HG02759 (cell line): ENCODE results near the gene FBXL13.
"Not testable (repeated sequence)": the region's sequence is repeated elsewhere in the genome, so short reads cannot be mapped to it uniquely, and the experiment has no call there.

Experiments used
- ATAC-seq: cut with Tn5 transposase; IDR thresholded peaks from one replicate; pipeline ENCODE4 v1.9.1; 2021; ENCODE audit warnings: mild to moderate bottlenecking, moderate library complexity; ENCODE audit not compliant: unreplicated experiment

The FBXL13 gene

DNA sequence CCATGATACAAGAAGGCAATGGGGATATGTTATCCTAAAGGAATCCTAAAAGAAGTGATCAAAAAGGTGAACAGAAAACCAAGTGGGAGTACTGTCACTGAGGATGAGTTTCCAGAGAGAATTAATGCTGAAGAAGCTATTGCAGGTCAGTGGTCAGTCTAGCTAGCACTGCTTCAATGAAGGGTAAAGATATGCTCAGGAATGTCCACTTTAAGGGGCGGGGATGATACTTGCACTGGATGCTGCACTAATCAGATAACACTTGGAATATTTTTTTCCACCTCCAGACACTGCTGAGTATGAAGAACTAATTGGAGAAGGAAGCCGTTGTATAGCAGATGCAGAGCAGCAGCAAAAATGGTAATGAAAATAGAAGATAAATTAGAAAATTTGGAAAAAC is 86.5 kb downstream of the FBXL13 start:
- no peak for ATAC-seq

GRCh38 chr7:102985176-102985783 is 89.3 kb downstream of the FBXL13 start:
- no peak for ATAC-seq

GRCh38 chr7:102983602-102984001 is 91.0 kb downstream of the FBXL13 start:
- ATAC-seq, result no peak

GRCh38 chr7:102982235-102982634 is 92.4 kb downstream of the FBXL13 start:
- no peak for ATAC-seq

- no peak for ATAC-seq
Observed at GRCh38 chr7:102981451-102981850, 93.1 kb downstream of the FBXL13 start.

GRCh38 chr7:102979670-102980069 is 94.9 kb downstream of the FBXL13 start:
- no peak for ATAC-seq

- no peak for ATAC-seq
Observed at GRCh38 chr7:102978284-102978683, 96.3 kb downstream of the FBXL13 start.

DNA sequence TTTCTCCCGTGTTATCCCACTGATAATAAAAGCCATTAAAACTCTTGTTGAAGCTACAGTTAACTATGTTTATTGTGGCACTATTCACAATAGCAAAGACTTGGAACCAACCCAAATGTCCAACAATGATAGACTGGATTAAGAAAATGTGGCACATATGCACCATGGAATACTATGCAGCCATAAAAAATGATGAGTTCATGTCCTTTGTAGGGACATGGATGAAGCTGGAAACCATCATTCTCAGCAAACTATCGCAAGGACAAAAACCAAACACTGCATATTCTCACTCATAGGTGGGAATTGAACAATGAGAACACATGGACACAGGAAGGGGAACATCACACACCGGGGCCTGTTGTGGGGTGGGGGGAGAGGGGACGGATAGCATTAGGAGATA is 97.0 kb downstream of the FBXL13 start:
- ATAC-seq, result not testable (repeated sequence)

GRCh38 chr7:102976493-102976892 is 98.1 kb downstream of the FBXL13 start:
- no peak for ATAC-seq

- no peak for ATAC-seq
Observed at GRCh38 chr7:102975854-102976253, 98.7 kb downstream of the FBXL13 start.

DNA sequence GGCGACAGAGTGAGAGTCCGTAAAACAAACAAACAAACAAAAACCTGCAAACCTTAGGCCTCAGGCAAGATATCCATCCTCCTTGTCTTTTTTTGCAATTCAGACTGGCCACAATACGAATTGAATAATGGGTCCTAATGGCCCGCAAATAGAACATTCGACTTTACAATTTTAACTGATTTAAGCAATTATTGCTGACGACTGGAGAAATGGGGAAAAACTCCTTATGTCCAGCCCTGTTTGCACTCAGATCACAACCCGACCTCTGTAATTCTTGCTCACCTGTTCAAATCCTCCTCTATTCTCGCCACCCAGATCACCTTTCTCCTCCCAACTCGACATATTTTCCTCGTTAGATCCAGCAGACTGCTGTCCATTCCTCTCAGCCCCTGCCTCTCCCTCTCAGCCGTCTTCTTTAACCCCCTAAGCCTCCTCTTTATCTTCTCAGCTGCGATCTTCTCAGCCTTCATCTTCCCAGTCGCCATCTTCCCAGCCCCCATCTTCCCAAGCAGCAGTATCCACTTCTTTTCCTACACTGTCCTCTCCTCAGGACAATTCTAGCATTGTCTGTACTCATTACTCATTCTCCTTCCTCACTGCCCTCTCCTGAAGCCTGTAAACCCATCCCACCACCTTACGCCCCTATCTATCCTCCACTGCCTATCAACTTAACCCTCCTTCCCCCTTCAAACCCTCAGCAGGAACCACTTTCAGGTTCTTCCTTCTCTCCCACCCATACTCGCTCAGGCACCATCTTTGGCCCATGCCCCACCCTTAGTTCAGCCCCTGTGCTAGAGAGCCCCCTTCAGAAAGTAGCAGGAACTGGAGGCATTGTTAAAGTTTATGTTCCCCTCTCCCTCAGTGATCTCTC is 100.0 kb downstream of the FBXL13 start:
- ATAC-seq, result no peak

- ATAC-seq, result no peak
Observed at GRCh38 chr7:102973096-102973802, 101.3 kb downstream of the FBXL13 start.

GRCh38 chr7:102967798-102968197 is 106.8 kb downstream of the FBXL13 start:
- no peak for ATAC-seq

- no peak for ATAC-seq
Observed at GRCh38 chr7:102966465-102966864, 108.1 kb downstream of the FBXL13 start.

GRCh38 chr7:102961993-102962392 is 112.6 kb downstream of the FBXL13 start:
- ATAC-seq, result not testable (repeated sequence)

DNA sequence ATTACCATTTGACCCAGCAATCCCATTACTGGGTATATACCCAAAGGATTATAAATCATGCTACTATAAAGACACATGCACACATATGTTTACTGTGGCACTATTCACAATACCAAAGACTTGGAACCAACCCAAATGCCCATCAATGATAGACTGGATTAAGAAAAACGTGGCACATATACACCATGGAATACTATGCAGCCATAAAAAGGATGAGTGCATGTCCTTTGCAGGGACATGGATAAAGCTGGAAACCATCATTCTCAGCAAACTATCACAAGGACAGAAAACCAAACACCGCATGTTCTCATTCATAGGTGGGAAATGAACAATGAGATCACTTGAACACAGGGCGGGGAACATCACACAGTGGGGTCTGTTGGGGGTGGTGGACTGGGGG is 116.6 kb downstream of the FBXL13 start:
- not testable (repeated sequence) for ATAC-seq

DNA sequence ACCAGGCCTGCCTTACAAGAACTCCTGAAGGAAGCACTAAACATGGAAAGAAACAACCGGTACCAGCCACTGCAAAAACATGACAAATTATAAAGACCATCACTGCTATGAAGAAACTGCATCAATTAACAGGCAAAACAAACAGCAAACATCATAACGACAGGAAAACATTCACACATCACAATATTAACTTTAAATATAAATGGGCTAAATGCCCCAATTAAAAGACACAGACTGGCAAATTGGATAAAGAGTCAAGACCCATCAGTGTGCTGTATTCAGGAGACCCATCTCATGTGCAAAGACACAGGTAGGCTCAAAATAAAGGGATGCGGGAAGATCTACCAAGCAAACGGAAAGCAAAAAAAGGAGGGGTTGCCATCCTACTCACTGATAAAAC is 120.2 kb downstream of the FBXL13 start:
- not testable (repeated sequence) for ATAC-seq

GRCh38 chr7:102953406-102953805 is 121.2 kb downstream of the FBXL13 start:
- ATAC-seq, result no peak

GRCh38 chr7:102951839-102952238 is 122.8 kb downstream of the FBXL13 start:
- ATAC-seq, result no peak

DNA sequence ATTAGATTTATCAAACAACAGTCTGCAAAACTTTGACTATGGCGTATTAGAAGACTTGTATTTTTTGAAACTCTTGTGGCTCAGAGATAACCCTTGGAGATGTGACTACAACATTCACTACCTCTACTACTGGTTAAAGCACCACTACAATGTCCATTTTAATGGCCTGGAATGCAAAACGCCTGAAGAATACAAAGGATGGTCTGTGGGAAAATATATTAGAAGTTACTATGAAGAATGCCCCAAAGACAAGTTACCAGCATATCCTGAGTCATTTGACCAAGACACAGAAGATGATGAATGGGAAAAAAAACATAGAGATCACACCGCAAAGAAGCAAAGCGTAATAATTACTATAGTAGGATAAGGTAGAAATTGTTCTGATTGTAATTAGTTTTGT is 130.4 kb downstream of the FBXL13 start:
- ATAC-seq, result no peak

DNA sequence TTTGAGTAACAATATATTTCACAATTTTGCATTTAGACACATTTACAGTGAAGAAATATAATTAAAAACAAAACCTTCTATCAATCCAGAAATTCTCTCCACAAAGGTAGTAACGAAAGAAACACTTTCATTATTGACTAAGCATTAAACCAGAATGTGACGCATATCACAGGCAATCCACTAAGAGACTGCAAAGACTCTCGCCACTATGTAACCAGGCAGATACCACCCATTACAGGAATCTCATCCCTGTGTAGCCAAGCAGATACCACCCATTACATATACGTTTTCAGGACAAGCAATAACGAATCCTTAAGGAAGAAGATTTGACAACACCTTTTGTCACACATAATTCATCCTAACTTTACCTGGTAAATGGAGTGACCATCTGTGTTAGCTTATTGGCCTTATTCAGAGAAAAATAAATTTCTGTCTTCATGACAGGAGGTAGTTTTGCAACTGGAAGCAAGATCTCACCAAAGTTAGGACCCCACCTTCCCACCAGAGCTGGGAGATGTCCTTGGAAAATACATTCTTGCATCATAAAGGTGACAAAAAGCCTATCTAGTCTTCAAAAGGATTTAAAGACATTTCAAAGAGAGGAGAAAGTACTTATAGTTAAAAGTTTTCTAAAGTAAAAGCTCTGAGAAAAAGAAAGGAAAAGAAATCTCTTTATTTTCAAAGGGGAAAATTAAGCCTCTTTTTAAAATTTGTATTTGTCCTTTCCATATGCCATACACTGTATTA is 131.0 kb downstream of the FBXL13 start:
- no peak for ATAC-seq
